Activated CD8-positive, alpha-beta memory T cell treated with anti-CD3 and anti-CD28 coated beads, Interleukin-2, amount 10 ng/mL, durations not matched to agents 7 days and 5 days (primary cell): ENCODE results near the gene ITGA2B. TPM values are rescaled to one million over a fixed set of nuclear protein-coding genes. Genes with fewer than 3 reads are reported as not detected.
"Not testable (repeated sequence)": the region's sequence is repeated elsewhere in the genome, so short reads cannot be mapped to it uniquely, and the experiment has no call there.

Experiments used
- ATAC-seq: fragments of 150-1000 bp; cut with Tn5 transposase; one replicate; pipeline ENCODE4 v1.10.0; 2021; ENCODE audit warnings: moderate library complexity
- CTCF ChIA-PET: fragments of 350-600 bp; sonication (Branson Sonifier 250); formaldehyde crosslinking; loops from one replicate; lab custom pipeline; 2021; ENCODE audit warnings: antibody characterized with exemption; lab: Charles Lee
- DNase-seq: peaks from one replicate; pipeline ENCODE4 v3.0.0-alpha.2; 2020
- H3K27ac Mint-ChIP-seq: one replicate; pipeline ENCODE4 v1.8.0; 2021; ENCODE audit warnings: mild to moderate bottlenecking, mixed read lengths
- H3K27me3 Mint-ChIP-seq: one replicate; pipeline ENCODE4 v1.8.0; 2021; ENCODE audit warnings: mixed read lengths
- H3K36me3 Mint-ChIP-seq: one replicate; pipeline ENCODE4 v1.8.0; 2021; ENCODE audit warnings: mild to moderate bottlenecking, mixed read lengths
- H3K4me1 Mint-ChIP-seq: one replicate; pipeline ENCODE4 v1.8.0; 2021; ENCODE audit warnings: mixed read lengths
- H3K4me3 Mint-ChIP-seq: one replicate; pipeline ENCODE4 v1.8.0; 2021; ENCODE audit warnings: mild to moderate bottlenecking, moderate library complexity, mixed read lengths
- H3K9me3 Mint-ChIP-seq: one replicate; pipeline ENCODE4 v1.8.0; 2022; ENCODE audit warnings: low read depth, mixed read lengths
- total RNA-seq, 2 experiments: library from RNA; stranded (reverse); gene quantifications; one replicate each; pipeline ENCODE4 v1.2.3, GENCODE V29; 2021

Gene ITGA2B
- total RNA-seq, 2 experiments from 2014 or later: 0.09 to 0.44 TPM

GRCh38 chr17:44402564-44403172, 13.2 kb upstream of the ITGA2B start:
- peaks cover 12% of the 10 kb centered on the region for H3K4me1 Mint-ChIP-seq
- peaks cover 26% of the 10 kb centered on the region for H3K36me3 Mint-ChIP-seq
- no peak overlapping the region for H3K4me3 Mint-ChIP-seq
- H3K27me3 Mint-ChIP-seq: no peaks in the 10 kb centered on the region
- H3K9me3 Mint-ChIP-seq: no peaks in the 10 kb centered on the region
- no peak overlapping the region for H3K27ac Mint-ChIP-seq
- ATAC-seq (peak; percentile 66), DNase-seq (no peak)
- CTCF ChIA-PET: interaction anchor here (1.1 to 1.8 kb wide), 2 partner anchors 15 to 121 kb away, joined by 3 to 4 read pairs; no protein-coding TSS in a partner anchor

GRCh38 chr17:44400226-44400847, 10.9 kb upstream of the ITGA2B start:
- peaks cover 12% of the 10 kb centered on the region for H3K4me1 Mint-ChIP-seq
- ATAC-seq (no peak), DNase-seq (no peak)
- H3K9me3 Mint-ChIP-seq: no peaks in the 10 kb centered on the region
- H3K27me3 Mint-ChIP-seq: no peaks in the 10 kb centered on the region
- CTCF ChIA-PET: interaction anchor here (0.6 to 1.5 kb wide), 5 partner anchors 13 to 318 kb away, joined by 3 to 4 read pairs (median 3); no protein-coding TSS in a partner anchor
- H3K4me3 Mint-ChIP-seq: no peak overlapping the region
- H3K36me3 Mint-ChIP-seq: peaks cover 28% of the 10 kb centered on the region
- H3K27ac Mint-ChIP-seq: no peak overlapping the region

- no peaks in the 10 kb centered on the region for H3K27me3 Mint-ChIP-seq
- no peak for ATAC-seq
- no peak overlapping the region for H3K4me3 Mint-ChIP-seq
- CTCF ChIA-PET: interaction anchor here (0.8 to 1.3 kb wide), 4 partner anchors 14 to 125 kb away, joined by 3 to 4 read pairs (median 3); no protein-coding TSS in a partner anchor
- H3K9me3 Mint-ChIP-seq: no peaks in the 10 kb centered on the region
- DNase-seq: peak; percentile 18
- H3K36me3 Mint-ChIP-seq: peaks cover 26% of the 10 kb centered on the region
- H3K4me1 Mint-ChIP-seq: peaks cover 15% of the 10 kb centered on the region
- H3K27ac Mint-ChIP-seq: no peak overlapping the region
These were observed 9.5 kb upstream of the ITGA2B start for GRCh38 chr17:44398692-44399691.

- ATAC-seq: no peak
- DNase-seq: peak; percentile 32
- CTCF ChIA-PET: no interaction called here
- H3K4me3 Mint-ChIP-seq: no peak overlapping the region
- no peaks in the 10 kb centered on the region for H3K27me3 Mint-ChIP-seq
- no peak overlapping the region for H3K27ac Mint-ChIP-seq
- no peaks in the 10 kb centered on the region for H3K9me3 Mint-ChIP-seq
- peaks cover 13% of the 10 kb centered on the region for H3K4me1 Mint-ChIP-seq
- H3K36me3 Mint-ChIP-seq: peaks cover 25% of the 10 kb centered on the region
These were observed 8.3 kb upstream of the ITGA2B start for GRCh38 chr17:44397479-44398440.

- Mint-ChIP-seq H3K27ac (no peak overlapping the region), H3K9me3 (no peaks in the 10 kb centered on the region), H3K27me3 (no peaks in the 10 kb centered on the region), H3K4me1 (peaks cover 8% of the 10 kb centered on the region), H3K4me3 (no peak overlapping the region), H3K36me3 (peaks cover 21% of the 10 kb centered on the region)
- CTCF ChIA-PET: no interaction called here
- peak; percentile 27 for DNase-seq
- ATAC-seq: no peak
These were observed 7.5 kb upstream of the ITGA2B start for GRCh38 chr17:44396946-44397345.

GRCh38 chr17:44394833-44395232, 5.4 kb upstream of the ITGA2B start:
- H3K27me3 Mint-ChIP-seq: no peaks in the 10 kb centered on the region
- H3K4me1 Mint-ChIP-seq: peaks cover 14% of the 10 kb centered on the region
- peaks cover 9% of the 10 kb centered on the region for H3K36me3 Mint-ChIP-seq
- CTCF ChIA-PET: interaction anchor here (1.0 kb wide), 3 partner anchors 9 to 128 kb away, joined by 3 to 4 read pairs (median 3); no protein-coding TSS in a partner anchor
- no peak for ATAC-seq
- H3K27ac Mint-ChIP-seq: no peak overlapping the region
- H3K4me3 Mint-ChIP-seq: no peak overlapping the region
- H3K9me3 Mint-ChIP-seq: no peaks in the 10 kb centered on the region
- DNase-seq: no peak

GRCh38 chr17:44394112-44394511, 4.7 kb upstream of the ITGA2B start:
- H3K27ac Mint-ChIP-seq, ATAC-seq, H3K36me3 Mint-ChIP-seq, H3K27me3 Mint-ChIP-seq, H3K9me3 Mint-ChIP-seq, H3K4me3 Mint-ChIP-seq: not testable (repeated sequence)
- DNase-seq: peak; percentile 18
- CTCF ChIA-PET: interaction anchor here (1.0 to 1.1 kb wide), 3 partner anchors 8 to 28 kb away, joined by 3 read pairs; no protein-coding TSS in a partner anchor
- peaks cover 20% of the 10 kb centered on the region for H3K4me1 Mint-ChIP-seq

- peaks cover 7% of the 10 kb centered on the region for H3K27me3 Mint-ChIP-seq
- no peak overlapping the region for H3K4me3 Mint-ChIP-seq
- no peaks in the 10 kb centered on the region for H3K9me3 Mint-ChIP-seq
- H3K27ac Mint-ChIP-seq: no peak overlapping the region
- DNase-seq (no peak), ATAC-seq (no peak)
- no peaks in the 10 kb centered on the region for H3K36me3 Mint-ChIP-seq
- CTCF ChIA-PET: interaction anchor here (1.0 kb wide), 1 partner anchor 27 kb away, joined by 4 read pairs; the partner anchor contains the start of gene FAM171A2
- H3K4me1 Mint-ChIP-seq: peaks cover 25% of the 10 kb centered on the region
These were observed 911 bp upstream of the ITGA2B start for GRCh38 chr17:44390250-44390870.

- DNase-seq: no peak
- no peak for ATAC-seq
- Mint-ChIP-seq H3K27ac (no peak overlapping the region), H3K4me3 (no peak overlapping the region), H3K9me3 (no peaks in the 10 kb centered on the region), H3K27me3 (peaks cover 11% of the 10 kb centered on the region), H3K36me3 (no peaks in the 10 kb centered on the region), H3K4me1 (peaks cover 27% of the 10 kb centered on the region)
- CTCF ChIA-PET: interaction anchor here (1.0 kb wide), 1 partner anchor 26 kb away, joined by 4 read pairs; the partner anchor contains the start of gene FAM171A2
These were observed 314 bp upstream of the ITGA2B start for GRCh38 chr17:44389723-44390202.

- Mint-ChIP-seq H3K36me3 (no peaks in the 10 kb centered on the region), H3K4me3 (no peak overlapping the region), H3K27ac (no peak overlapping the region), H3K9me3 (no peaks in the 10 kb centered on the region), H3K4me1 (peaks cover 20% of the 10 kb centered on the region), H3K27me3 (peaks cover 28% of the 10 kb centered on the region)
- no peak for DNase-seq
- no peak for ATAC-seq
- CTCF ChIA-PET: interaction anchor here (0.9 to 1.3 kb wide), 2 partner anchors 13 to 148 kb away, joined by 3 read pairs; no protein-coding TSS in a partner anchor
These were observed 1.6 kb downstream of the ITGA2B start for GRCh38 chr17:44387804-44388203.

- H3K4me3 Mint-ChIP-seq: peak overlapping the region; percentile 65
- DNase-seq (no peak), ATAC-seq (no peak)
- peaks cover 20% of the 10 kb centered on the region for H3K4me1 Mint-ChIP-seq
- no peaks in the 10 kb centered on the region for H3K36me3 Mint-ChIP-seq
- H3K27me3 Mint-ChIP-seq: peaks cover 36% of the 10 kb centered on the region
- CTCF ChIA-PET: interaction anchor here (1.2 to 1.9 kb wide), 4 partner anchors 8 to 182 kb away, joined by 3 to 7 read pairs (median 4); partner anchors contain the start of gene FAM171A2
- peak overlapping the region; percentile 11 for H3K27ac Mint-ChIP-seq
- H3K9me3 Mint-ChIP-seq: no peaks in the 10 kb centered on the region
These were observed 3.3 kb downstream of the ITGA2B start for GRCh38 chr17:44386182-44386525.
